Activated naive CD4-positive, alpha-beta T cell treated with Interleukin-2 at 50 U/mL for 16 hours (primary cell): Measurements from ENCODE around the gene KRTAP5-1.

Source experiments
- DNase-seq: peaks from one replicate; pipeline ENCODE4 v3.0.0-alpha.2; 2020

The KRTAP5-1 gene

GRCh38 chr11:1558775-1559110 is 26.3 kb downstream of the KRTAP5-1 start:
- DNase-seq: no peak

GRCh38 chr11:1557904-1558774 is 26.9 kb downstream of the KRTAP5-1 start:
- no peak for DNase-seq

- no peak for DNase-seq
These were observed 27.8 kb downstream of the KRTAP5-1 start for GRCh38 chr11:1557051-1557884.

- no peak for DNase-seq
These were observed 28.7 kb downstream of the KRTAP5-1 start for GRCh38 chr11:1556278-1556902.

GRCh38 chr11:1555713-1556153 is 29.4 kb downstream of the KRTAP5-1 start:
- DNase-seq: no peak

- DNase-seq: no peak
These were observed 29.9 kb downstream of the KRTAP5-1 start for GRCh38 chr11:1554981-1555712.

GRCh38 chr11:1553808-1554594 is 31.1 kb downstream of the KRTAP5-1 start:
- DNase-seq: no peak

- DNase-seq: no peak
These were observed 35.4 kb downstream of the KRTAP5-1 start for GRCh38 chr11:1549338-1550330.

GRCh38 chr11:1548221-1549070 is 36.6 kb downstream of the KRTAP5-1 start:
- DNase-seq: no peak

- no peak for DNase-seq
These were observed 37.5 kb downstream of the KRTAP5-1 start for GRCh38 chr11:1547467-1548098.

- peak; percentile 50 for DNase-seq
These were observed 38.3 kb downstream of the KRTAP5-1 start for GRCh38 chr11:1546536-1547466.

- DNase-seq: no peak
These were observed 39.0 kb downstream of the KRTAP5-1 start for GRCh38 chr11:1546077-1546535.

- no peak for DNase-seq
These were observed 39.7 kb downstream of the KRTAP5-1 start for GRCh38 chr11:1545432-1545831.

- no peak for DNase-seq
These were observed 40.5 kb downstream of the KRTAP5-1 start for GRCh38 chr11:1544536-1544935.

GRCh38 chr11:1543606-1544263 is 41.3 kb downstream of the KRTAP5-1 start:
- DNase-seq: no peak

- DNase-seq: no peak
These were observed 42.8 kb downstream of the KRTAP5-1 start for GRCh38 chr11:1542267-1542666.

GRCh38 chr11:1541474-1542204 is 43.4 kb downstream of the KRTAP5-1 start:
- no peak for DNase-seq
